A549 (cell line): ENCODE data around the gene LCOR. TPM values are rescaled to one million over a fixed set of nuclear protein-coding genes. Genes with fewer than 3 reads are reported as not detected.

Experiments used
- ATAC-seq, 2 experiments: fragments of 200-7000 bp in 1 of 2; fragments of >200 bp in 1 of 2; cut with Nextera tagmentation in 1 of 2; cut with Tn5 transposase in 1 of 2; 3 replicates each; pipeline versions ENCODE4 v1.8.0 to v1.9.1; 2018 to 2020; ENCODE audit warnings: mild to moderate bottlenecking in 1 of 2, moderate library complexity in 1 of 2
- CTCF ChIA-PET: fragments of 300-600 bp; sonication (Branson Sonifier 250); formaldehyde crosslinking; extraction: SDS; loops from one replicate; lab custom pipeline; 2021; ENCODE audit warnings: antibody characterized with exemption, inconsistent platforms; lab: Yijun Ruan, JAX
- POLR2A ChIA-PET: fragments of 350-600 bp; formaldehyde crosslinking; extraction: SDS; loops from one replicate; lab custom pipeline; 2021; ENCODE audit warnings: antibody characterized with exemption, inconsistent platforms; lab: Yijun Ruan, JAX
- DNase-seq, 2 experiments: peaks; one replicate each; pipeline versions ENCODE4 v3.0.0 to v3.0.0-alpha.2; 2011 to 2016; ENCODE audit warnings: low read depth in 1 of 2, low spot score in 1 of 2
- FAIRE-seq: peaks from 2 replicates; lab custom pipeline; 2011; peaks lifted over from hg19 to GRCh38; lab: Jason Lieb, UNC
- H3K27ac ChIP-seq, 2 experiments: fragments of >200 bp; sonication (Bioruptor Twin); formaldehyde crosslinking; 3 replicates each; pipeline ENCODE4 v1.5.1; 2016 to 2017
- H3K4me1 ChIP-seq: fragments of >200 bp; sonication (Bioruptor Twin); formaldehyde crosslinking; 3 replicates; pipeline ENCODE4 v1.6.1; 2016
- H3K4me2 ChIP-seq: fragments of >200 bp; sonication (Bioruptor Twin); formaldehyde crosslinking; 3 replicates; pipeline ENCODE4 v1.6.1; 2016
- H3K4me3 ChIP-seq: fragments of >200 bp; sonication (Bioruptor Twin); formaldehyde crosslinking; 3 replicates; pipeline ENCODE4 v1.5.1; 2016
- H3K9me3 ChIP-seq: fragments of >200 bp; sonication (Bioruptor Twin); formaldehyde crosslinking; 3 replicates; pipeline ENCODE4 v1.6.1; 2016
- CBX8 ChIP-seq: fragments of 200-600 bp; sonication (generic); IDR thresholded peaks from 2 replicates; pipeline ENCODE4 v1.6.1; 2016
- CEBPB ChIP-seq, 2 experiments: fragments of >200 bp in 1 of 2; sonication (Bioruptor Twin) in 1 of 2; formaldehyde crosslinking in 1 of 2; IDR thresholded peaks; 2 replicates each; pipeline ENCODE4 v1.6.1; 2012 to 2016
- CHD4 ChIP-seq: fragments of 200-600 bp; sonication (generic); IDR thresholded peaks from 2 replicates; pipeline ENCODE4 v1.6.1; 2016; ENCODE audit warnings: antibody characterized with exemption, mild to moderate bottlenecking, borderline replicate concordance
- EHF ChIP-seq: fragments of 250-450 bp; sonication (Bioruptor Pico); IDR thresholded peaks from 2 replicates; pipeline ENCODE4 v1.5.0; 2020; ENCODE audit warnings: mild to moderate bottlenecking
- FOXS1 ChIP-seq: fragments of 250-450 bp; sonication (Bioruptor Pico); IDR thresholded peaks from 2 replicates; pipeline ENCODE4 v1.5.0; 2020; ENCODE audit warnings: mild to moderate bottlenecking, moderate library complexity
- GATA3 ChIP-seq: IDR thresholded peaks from 2 replicates; pipeline ENCODE4 v1.6.1; 2012; ENCODE audit warnings: borderline replicate concordance
- HES2 ChIP-seq: fragments of >200 bp; sonication (Bioruptor Twin); formaldehyde crosslinking; IDR thresholded peaks from 2 replicates; pipeline ENCODE4 v1.6.1; 2016
- HOXB13 ChIP-seq: fragments of 250-450 bp; sonication (Bioruptor Pico); IDR thresholded peaks from 2 replicates; pipeline ENCODE4 v1.5.0; 2020; ENCODE audit warnings: low read depth, mild to moderate bottlenecking, moderate library complexity
- JUN ChIP-seq, 2 experiments: fragments of >200 bp; sonication (Bioruptor Twin); formaldehyde crosslinking; IDR thresholded peaks; 2 replicates in 1 of 2; 3 replicates in 1 of 2; pipeline ENCODE4 v1.6.1; 2016 to 2017
- MAFK ChIP-seq: fragments of 450-650 bp; IDR thresholded peaks from 2 replicates; pipeline ENCODE4 v1.6.1; 2014; ENCODE audit not compliant: partially characterized antibody
- MAZ ChIP-seq: fragments of 150-350 bp; IDR thresholded peaks from 2 replicates; pipeline ENCODE4 v1.6.1; 2014; ENCODE audit warnings: antibody characterized with exemption, low read depth, low read length, borderline replicate concordance
- NFE2L2 ChIP-seq: fragments of 150-350 bp; conservative IDR thresholded peaks from 2 replicates; pipeline ENCODE4 v1.6.1; 2014; ENCODE audit warnings: low read length
- NPAS2 ChIP-seq: fragments of 250-450 bp; sonication (Bioruptor Pico); IDR thresholded peaks from 2 replicates; pipeline ENCODE4 v1.8.0; 2022; ENCODE audit warnings: mild to moderate bottlenecking, moderate library complexity, borderline replicate concordance
- RFX5 ChIP-seq: fragments of 450-650 bp; IDR thresholded peaks from 2 replicates; pipeline ENCODE4 v1.7.1; 2014; ENCODE audit warnings: antibody characterized with exemption, mild to moderate bottlenecking, moderate library complexity
- RNF2 ChIP-seq: fragments of 200-600 bp; sonication (generic); IDR thresholded peaks from 2 replicates; pipeline ENCODE4 v1.6.1; 2016; ENCODE audit warnings: low read depth, mild to moderate bottlenecking, antibody characterized with exemption, moderate library complexity, borderline replicate concordance
- TP53 ChIP-seq: fragments of 250-450 bp; sonication (Bioruptor Pico); IDR thresholded peaks from 2 replicates; pipeline ENCODE4 v1.5.0; 2021; ENCODE audit warnings: mild to moderate bottlenecking, moderate library complexity
- USF2 ChIP-seq: fragments of 450-650 bp; IDR thresholded peaks from 2 replicates; pipeline ENCODE4 v1.6.1; 2014; ENCODE audit warnings: antibody characterized with exemption
- ZC3H11A ChIP-seq: fragments of 450-650 bp; IDR thresholded peaks from 2 replicates; pipeline ENCODE4 v1.6.1; 2014; ENCODE audit warnings: antibody characterized with exemption, mild to moderate bottlenecking
- ZFP36 ChIP-seq: fragments of 450-650 bp; IDR thresholded peaks from 2 replicates; pipeline ENCODE4 v1.6.1; 2014; ENCODE audit warnings: borderline replicate concordance; ENCODE audit not compliant: partially characterized antibody
- ZNF302 ChIP-seq: fragments of 250-450 bp; sonication (Bioruptor Pico); IDR thresholded peaks from 2 replicates; pipeline ENCODE4 v1.9.0; 2021; ENCODE audit warnings: inconsistent platforms, mild to moderate bottlenecking, moderate library complexity
- ZSCAN20 ChIP-seq: fragments of 250-450 bp; sonication (Bioruptor Pico); IDR thresholded peaks from 2 replicates; pipeline ENCODE4 v1.8.0; 2022; ENCODE audit warnings: mild to moderate bottlenecking, moderate library complexity
- WGBS: methylation state at CpG from one replicate; pipeline ENCODE4 v1.1.6; 2017; ENCODE audit errors: missing lambda C conversion rate; 5-methylcytosine and 5-hydroxymethylcytosine counted together
- polyA plus RNA-seq, 4 experiments: library from polyadenylated mRNA; depleted of rRNA in 3 of 4; stranded (reverse); fragments of >200 nt; fragmentation: RNase III in 1 of 4; extraction: RNeasy Plus Mini Kit Qiagen cat#74134 plus additional on column Dnase treatment in 1 of 4; gene quantifications; 2 replicates in 3 of 4; 3 replicates in 1 of 4; pipeline ENCODE4 v1.2.3, GENCODE V29; 2011 to 2017
- TF ChIP-seq, protein P1 (sequence below): fragments of 150-350 bp; IDR thresholded peaks from 2 replicates; pipeline ENCODE4 v1.6.1; 2014; ENCODE audit warnings: low read depth, mild to moderate bottlenecking, low read length
- TF ChIP-seq, protein P2 (sequence below): fragments of >200 bp; sonication (Bioruptor Twin); formaldehyde crosslinking; IDR thresholded peaks from 3 replicates; pipeline ENCODE4 v1.6.1; 2016
- TF ChIP-seq, protein P3 (sequence below): IDR thresholded peaks from 2 replicates; pipeline ENCODE4 v1.6.1; 2012
- TF ChIP-seq, protein P4 (sequence below): IDR thresholded peaks from 2 replicates; pipeline ENCODE4 v1.6.1; 2012; ENCODE audit warnings: low read depth, borderline replicate concordance

Gene LCOR
- polyA plus RNA-seq, 2 of the 4 experiments (the other 2 are of a cell fraction), result 4.8 to 17.6 TPM

GRCh38 chr10:96794836-96795733 is 37.0 kb upstream of the LCOR start:
- TF ChIP-seq, protein P1, sequence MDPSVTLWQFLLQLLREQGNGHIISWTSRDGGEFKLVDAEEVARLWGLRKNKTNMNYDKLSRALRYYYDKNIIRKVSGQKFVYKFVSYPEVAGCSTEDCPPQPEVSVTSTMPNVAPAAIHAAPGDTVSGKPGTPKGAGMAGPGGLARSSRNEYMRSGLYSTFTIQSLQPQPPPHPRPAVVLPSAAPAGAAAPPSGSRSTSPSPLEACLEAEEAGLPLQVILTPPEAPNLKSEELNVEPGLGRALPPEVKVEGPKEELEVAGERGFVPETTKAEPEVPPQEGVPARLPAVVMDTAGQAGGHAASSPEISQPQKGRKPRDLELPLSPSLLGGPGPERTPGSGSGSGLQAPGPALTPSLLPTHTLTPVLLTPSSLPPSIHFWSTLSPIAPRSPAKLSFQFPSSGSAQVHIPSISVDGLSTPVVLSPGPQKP, result no peak
- peak; percentile 67 for TF ChIP-seq MAFK
- ChIA-PET CTCF (no interaction called here), POLR2A (no interaction called here)
- FAIRE-seq (no peak), DNase-seq (no peak), ATAC-seq (no peak; a peak in 1 of 6 replicates)
- 0 out of 3 replicates have a peak, but pooled peaks cover 6% of the 10 kb centered on the region for H3K4me1 ChIP-seq
- no peak overlapping the region for H3K4me2 ChIP-seq
- WGBS, result 72% methylated on average over 8 of the region's 8 CpGs
- no peak overlapping the region for H3K4me3 ChIP-seq
- no peak overlapping the region for H3K27ac ChIP-seq
- H3K9me3 ChIP-seq, result no peaks in the 10 kb centered on the region

DNA sequence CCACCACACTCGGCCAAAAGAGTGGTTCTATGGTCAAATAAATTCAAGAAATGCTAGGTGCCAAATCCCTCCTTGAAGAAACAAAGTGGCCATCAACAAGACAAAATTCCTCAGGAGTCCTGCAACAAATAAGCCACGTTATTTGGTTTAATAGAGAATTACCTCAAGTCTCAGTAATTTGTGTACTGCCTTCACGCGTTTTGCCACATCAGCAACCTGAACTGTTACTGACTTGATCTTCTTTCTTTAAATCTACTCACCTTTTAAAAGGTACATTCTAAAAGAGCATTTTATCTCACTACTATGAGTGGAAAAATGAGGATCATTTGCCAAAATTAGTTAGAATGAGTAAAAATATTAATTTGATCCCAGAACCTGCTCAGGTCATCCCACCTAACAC is 34.6 kb upstream of the LCOR start:
- Histone ChIP-seq H3K27ac (no peak overlapping the region), H3K4me2 (no peak overlapping the region)
- peak; percentile 61 for TF ChIP-seq MAFK
- TF ChIP-seq, protein P2, sequence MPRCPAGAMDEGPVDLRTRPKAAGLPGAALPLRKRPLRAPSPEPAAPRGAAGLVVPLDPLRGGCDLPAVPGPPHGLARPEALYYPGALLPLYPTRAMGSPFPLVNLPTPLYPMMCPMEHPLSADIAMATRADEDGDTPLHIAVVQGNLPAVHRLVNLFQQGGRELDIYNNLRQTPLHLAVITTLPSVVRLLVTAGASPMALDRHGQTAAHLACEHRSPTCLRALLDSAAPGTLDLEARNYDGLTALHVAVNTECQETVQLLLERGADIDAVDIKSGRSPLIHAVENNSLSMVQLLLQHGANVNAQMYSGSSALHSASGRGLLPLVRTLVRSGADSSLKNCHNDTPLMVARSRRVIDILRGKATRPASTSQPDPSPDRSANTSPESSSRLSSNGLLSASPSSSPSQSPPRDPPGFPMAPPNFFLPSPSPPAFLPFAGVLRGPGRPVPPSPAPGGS, result no peak
- no peak for TF ChIP-seq NPAS2 (CRISPR knock-in tag)
- TF ChIP-seq NFE2L2, result no peak
- no peak for TF ChIP-seq HES2
- TF ChIP-seq CEBPB (IDR thresholded peaks at IDR 0.05), result no peak
- TF ChIP-seq, all 56 proteins: peak for 1
- POLR2A ChIA-PET, result no interaction called here
- WGBS, result 79% methylated on average over 4 of the region's 4 CpGs
- no peak overlapping the region for H3K4me3 ChIP-seq
- peaks cover under 1% of the 10 kb centered on the region; the same call in 1 of the 3 replicates for H3K9me3 ChIP-seq
- ATAC-seq (no peak), DNase-seq (no peak), FAIRE-seq (no peak)
- CTCF ChIA-PET, result no interaction called here
- H3K4me1 ChIP-seq, result 0 out of 3 replicates have a peak, but pooled peaks cover 6% of the 10 kb centered on the region

GRCh38 chr10:96803288-96803664 is 28.8 kb upstream of the LCOR start:
- CTCF ChIA-PET, result interaction anchor here (0.6 to 1.8 kb wide), 2 partner anchors 18 to 104 kb away, joined by 3 to 4 read pairs; no protein-coding TSS in a partner anchor
- Histone ChIP-seq H3K4me1 (0 out of 3 replicates have a peak, but pooled peaks cover 6% of the 10 kb centered on the region), H3K9me3 (peaks cover 12% of the 10 kb centered on the region; the same call in 2 of the 3 replicates), H3K4me3 (no peak overlapping the region), H3K4me2 (no peak overlapping the region), H3K27ac (no peak overlapping the region)
- no peak for FAIRE-seq
- DNase-seq, result no peak
- TF ChIP-seq, protein P3, sequence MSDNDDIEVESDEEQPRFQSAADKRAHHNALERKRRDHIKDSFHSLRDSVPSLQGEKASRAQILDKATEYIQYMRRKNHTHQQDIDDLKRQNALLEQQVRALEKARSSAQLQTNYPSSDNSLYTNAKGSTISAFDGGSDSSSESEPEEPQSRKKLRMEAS, result no peak
- no peak for TF ChIP-seq TP53 (CRISPR knock-in tag)
- TF ChIP-seq, protein P4, sequence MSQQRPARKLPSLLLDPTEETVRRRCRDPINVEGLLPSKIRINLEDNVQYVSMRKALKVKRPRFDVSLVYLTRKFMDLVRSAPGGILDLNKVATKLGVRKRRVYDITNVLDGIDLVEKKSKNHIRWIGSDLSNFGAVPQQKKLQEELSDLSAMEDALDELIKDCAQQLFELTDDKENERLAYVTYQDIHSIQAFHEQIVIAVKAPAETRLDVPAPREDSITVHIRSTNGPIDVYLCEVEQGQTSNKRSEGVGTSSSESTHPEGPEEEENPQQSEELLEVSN, result no peak
- no peak for TF ChIP-seq HOXB13 (CRISPR knock-in tag)
- no peak for TF ChIP-seq GATA3
- TF ChIP-seq NPAS2 (CRISPR knock-in tag), result no peak
- no peak for TF ChIP-seq FOXS1 (CRISPR knock-in tag)
- TF ChIP-seq RNF2, result no peak
- TF ChIP-seq EHF (CRISPR knock-in tag), result no peak
- TF ChIP-seq ZFP36, result no peak
- TF ChIP-seq MAZ, result no peak
- TF ChIP-seq ZC3H11A, result no peak
- no peak for TF ChIP-seq ZNF302 (CRISPR knock-in tag)
- no peak for TF ChIP-seq RFX5
- no peak for TF ChIP-seq CBX8
- no peak for TF ChIP-seq NFE2L2
- no peak for TF ChIP-seq JUN (IDR thresholded peaks at IDR 0.05)
- no peak for TF ChIP-seq ZSCAN20 (CRISPR knock-in tag)
- no peak for TF ChIP-seq USF2
- TF ChIP-seq CHD4, result no peak
- WGBS, result 26% methylated on average over 2 of the region's 2 CpGs
- ATAC-seq, result no peak
- POLR2A ChIA-PET, result no interaction called here
